ENCODE data around the gene TXNRD1. TPM values are rescaled to one million over a fixed set of nuclear protein-coding genes. Genes with fewer than 3 reads are reported as not detected.

Gene TXNRD1
- total and polyA plus RNA-seq, 2 donors (not counting 1 experiment from before 2014, with no cell fraction given), result 436 to 1,000 TPM

- Histone ChIP-seq H3K36me3 (ENCODE audit: control insufficient read depth, insufficient read depth, low read length) (peaks cover 13% of the 10 kb centered on the region), H4K20me1 (ENCODE audit: control insufficient read depth, extremely low read depth, insufficient read depth, low read length) (no peaks in the 10 kb centered on the region), H3K4me3 (replicated peaks in 1 of 4; ENCODE audit: control extremely low read depth in 1 of 4, insufficient read depth in 1 of 4, low read depth in 3 of 4, low read length in 4 of 4) (no peak overlapping the region), H2AFZ (ENCODE audit: low read length) (no peak overlapping the region), H3K27me3 (ENCODE audit: control insufficient read depth, insufficient read depth, low read length) (no peaks in the 10 kb centered on the region), H3K9ac (ENCODE audit: insufficient read depth, low read length) (no peak overlapping the region), H3K9me3 (ENCODE audit: control insufficient read depth, insufficient read depth, low read depth, low read length) (no peaks in the 10 kb centered on the region), H3K4me2 (ENCODE audit: extremely low read depth, insufficient read depth, low read length) (no peak overlapping the region), H3K79me2 (ENCODE audit: control insufficient read depth, insufficient read depth, low read length) (peaks cover 2% of the 10 kb centered on the region), H3K27ac (ENCODE audit: insufficient read depth, low read length) (no peak overlapping the region), H3K4me1 (ENCODE audit: control insufficient read depth, extremely low read depth, insufficient read depth, low read length) (no peaks in the 10 kb centered on the region)
- no peak for DNase-seq (ENCODE audit: low read depth in 2 of 2)
- no peak for TF ChIP-seq EZH2 (IDR thresholded peaks at IDR 0.05; ENCODE audit: low read length, missing control alignments)
- TF ChIP-seq, protein P1, sequence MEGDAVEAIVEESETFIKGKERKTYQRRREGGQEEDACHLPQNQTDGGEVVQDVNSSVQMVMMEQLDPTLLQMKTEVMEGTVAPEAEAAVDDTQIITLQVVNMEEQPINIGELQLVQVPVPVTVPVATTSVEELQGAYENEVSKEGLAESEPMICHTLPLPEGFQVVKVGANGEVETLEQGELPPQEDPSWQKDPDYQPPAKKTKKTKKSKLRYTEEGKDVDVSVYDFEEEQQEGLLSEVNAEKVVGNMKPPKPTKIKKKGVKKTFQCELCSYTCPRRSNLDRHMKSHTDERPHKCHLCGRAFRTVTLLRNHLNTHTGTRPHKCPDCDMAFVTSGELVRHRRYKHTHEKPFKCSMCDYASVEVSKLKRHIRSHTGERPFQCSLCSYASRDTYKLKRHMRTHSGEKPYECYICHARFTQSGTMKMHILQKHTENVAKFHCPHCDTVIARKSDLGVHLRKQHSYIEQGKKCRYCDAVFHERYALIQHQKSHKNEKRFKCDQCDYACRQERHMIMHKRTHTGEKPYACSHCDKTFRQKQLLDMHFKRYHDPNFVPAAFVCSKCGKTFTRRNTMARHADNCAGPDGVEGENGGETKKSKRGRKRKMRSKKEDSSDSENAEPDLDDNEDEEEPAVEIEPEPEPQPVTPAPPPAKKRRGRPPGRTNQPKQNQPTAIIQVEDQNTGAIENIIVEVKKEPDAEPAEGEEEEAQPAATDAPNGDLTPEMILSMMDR (conservative IDR thresholded peaks at IDR 0.05 in 1 of 2, IDR thresholded peaks at IDR 0.05 in 1 of 2; ENCODE audit: low read depth in 1 of 2, low read length in 2 of 2), result no peak
Measured at GRCh38 chr12:104355630-104356029, 140.1 kb downstream of the TXNRD1 start.

GRCh38 chr12:104356231-104357115 is 140.9 kb downstream of the TXNRD1 start:
- H4K20me1 ChIP-seq (ENCODE audit: control insufficient read depth, extremely low read depth, insufficient read depth, low read length), result no peaks in the 10 kb centered on the region
- no peak overlapping the region for H3K9ac ChIP-seq (ENCODE audit: insufficient read depth, low read length)
- no peaks in the 10 kb centered on the region for H3K9me3 ChIP-seq (ENCODE audit: control insufficient read depth, insufficient read depth, low read depth, low read length)
- no peak overlapping the region for H3K27ac ChIP-seq (ENCODE audit: insufficient read depth, low read length)
- H2AFZ ChIP-seq (ENCODE audit: low read length), result no peak overlapping the region
- H3K4me1 ChIP-seq (ENCODE audit: control insufficient read depth, extremely low read depth, insufficient read depth, low read length), result no peaks in the 10 kb centered on the region
- no peak overlapping the region for H3K4me3 ChIP-seq (replicated peaks in 1 of 4; ENCODE audit: control extremely low read depth in 1 of 4, insufficient read depth in 1 of 4, low read depth in 3 of 4, low read length in 4 of 4)
- H3K4me2 ChIP-seq (ENCODE audit: extremely low read depth, insufficient read depth, low read length), result no peak overlapping the region
- no peak for DNase-seq (ENCODE audit: low read depth in 2 of 2)
- H3K27me3 ChIP-seq (ENCODE audit: control insufficient read depth, insufficient read depth, low read length), result no peaks in the 10 kb centered on the region
- peaks cover 8% of the 10 kb centered on the region for H3K36me3 ChIP-seq (ENCODE audit: control insufficient read depth, insufficient read depth, low read length)
- H3K79me2 ChIP-seq (ENCODE audit: control insufficient read depth, insufficient read depth, low read length), result no peaks in the 10 kb centered on the region
- TF ChIP-seq, protein P1 (conservative IDR thresholded peaks at IDR 0.05 in 1 of 2, IDR thresholded peaks at IDR 0.05 in 1 of 2; ENCODE audit: low read depth in 1 of 2, low read length in 2 of 2), result no peak
- no peak for TF ChIP-seq EZH2 (IDR thresholded peaks at IDR 0.05; ENCODE audit: low read length, missing control alignments)

DNA sequence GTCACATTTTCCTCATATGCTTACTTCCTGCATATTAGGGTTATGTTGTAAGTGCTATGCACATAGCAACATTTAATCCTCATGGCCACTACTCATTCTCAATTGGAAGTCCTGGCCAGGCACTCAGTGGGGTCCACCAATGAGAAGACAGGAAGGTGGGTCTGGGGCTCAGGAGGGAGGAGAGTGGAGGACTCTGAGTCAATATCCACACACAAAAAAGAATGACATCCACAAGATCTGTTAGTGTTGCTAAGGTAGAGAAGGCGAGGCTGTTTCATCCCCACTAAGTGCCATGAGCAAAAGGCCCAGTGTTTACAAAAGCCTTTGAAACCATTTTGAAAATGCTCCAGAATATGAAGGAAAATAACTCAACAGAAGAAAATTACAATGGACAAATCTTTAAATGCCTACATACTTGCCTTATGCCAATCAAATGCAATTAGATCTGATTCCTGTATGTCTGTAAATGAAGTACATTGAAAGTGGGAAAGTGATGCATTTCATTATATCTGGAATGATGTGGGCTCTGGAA is 141.9 kb downstream of the TXNRD1 start:
- Histone ChIP-seq H3K27ac (ENCODE audit: insufficient read depth, low read length) (no peak overlapping the region), H3K9me3 (ENCODE audit: control insufficient read depth, insufficient read depth, low read depth, low read length) (no peaks in the 10 kb centered on the region), H3K36me3 (ENCODE audit: control insufficient read depth, insufficient read depth, low read length) (peaks cover 7% of the 10 kb centered on the region), H2AFZ (ENCODE audit: low read length) (no peak overlapping the region), H3K9ac (ENCODE audit: insufficient read depth, low read length) (no peak overlapping the region), H3K79me2 (ENCODE audit: control insufficient read depth, insufficient read depth, low read length) (no peaks in the 10 kb centered on the region), H3K4me1 (ENCODE audit: control insufficient read depth, extremely low read depth, insufficient read depth, low read length) (no peaks in the 10 kb centered on the region), H3K27me3 (ENCODE audit: control insufficient read depth, insufficient read depth, low read length) (no peaks in the 10 kb centered on the region), H3K4me2 (ENCODE audit: extremely low read depth, insufficient read depth, low read length) (no peak overlapping the region), H4K20me1 (ENCODE audit: control insufficient read depth, extremely low read depth, insufficient read depth, low read length) (no peaks in the 10 kb centered on the region), H3K4me3 (replicated peaks in 1 of 4; ENCODE audit: control extremely low read depth in 1 of 4, insufficient read depth in 1 of 4, low read depth in 3 of 4, low read length in 4 of 4) (no peak overlapping the region)
- no peak for TF ChIP-seq EZH2 (IDR thresholded peaks at IDR 0.05; ENCODE audit: low read length, missing control alignments)
- TF ChIP-seq, protein P1 (conservative IDR thresholded peaks at IDR 0.05 in 1 of 2, IDR thresholded peaks at IDR 0.05 in 1 of 2; ENCODE audit: low read depth in 1 of 2, low read length in 2 of 2), result no peak
- DNase-seq (ENCODE audit: low read depth in 2 of 2), result peak; percentile 50 to 63
